Prostate gland (tissue), 2 donors: ENCODE results near the gene PXT1. TPM values are rescaled to one million over a fixed set of nuclear protein-coding genes. Genes with fewer than 3 reads are reported as not detected.
"Not testable (repeated sequence)": the region's sequence is repeated elsewhere in the genome, so short reads cannot be mapped to it uniquely, and the experiment has no call there.

ENCODE experiments used
- DNase-seq: peaks from one replicate; pipeline ENCODE4 v3.0.0-alpha.2; 2019; ENCODE audit warnings: low spot score
- H3K27ac ChIP-seq, 2 donors: fragments of 200-600 bp; sonication (generic); 2 replicates each; pipeline ENCODE4 v1.5.1; 2017 to 2019
- H3K27me3 ChIP-seq: fragments of 200-600 bp; sonication (generic); replicated peaks from 2 replicates; pipeline ENCODE4 v1.5.1; 2019; ENCODE audit not compliant: insufficient read depth
- H3K36me3 ChIP-seq, 2 donors: fragments of 200-600 bp; sonication (generic); 1 replicate in 1 of 2; 2 replicates in 1 of 2; pipeline versions ENCODE4 v1.5.1 to v1.8.1; 2017 to 2019
- H3K4me1 ChIP-seq: fragments of 200-600 bp; sonication (generic); replicated peaks from 2 replicates; pipeline ENCODE4 v1.5.1; 2019
- H3K4me3 ChIP-seq, 2 donors: fragments of 200-600 bp; sonication (generic); 2 replicates each; pipeline ENCODE4 v1.5.1; 2017 to 2019
- H3K9me3 ChIP-seq: fragments of 200-600 bp; sonication (generic); 2 replicates; pipeline ENCODE4 v1.5.1; 2017
- CTCF ChIP-seq, 4 experiments: fragments of 200-600 bp in 2 of 4; fragments of 450-650 bp in 2 of 4; sonication (generic) in 2 of 4; IDR thresholded peaks; 1 replicate in 3 of 4; 2 replicates in 1 of 4; pipeline ENCODE4 v1.5.1; 2016 to 2019; ENCODE audit warnings: antibody characterized with exemption in 4 of 4, mild to moderate bottlenecking in 2 of 4, moderate library complexity in 2 of 4
- POLR2A ChIP-seq: fragments of 450-650 bp; IDR thresholded peaks from one replicate; pipeline ENCODE4 v1.6.1; 2016; ENCODE audit warnings: antibody characterized with exemption, mild to moderate bottlenecking
- POLR2AphosphoS5 ChIP-seq: sonication (generic); formaldehyde crosslinking; IDR thresholded peaks from one replicate; pipeline ENCODE4 v1.6.1; 2017; ENCODE audit warnings: antibody characterized with exemption
- WGBS: methylation state at CpG from one replicate; pipeline ENCODE4 v1.1.5; 2018; 5-methylcytosine and 5-hydroxymethylcytosine counted together
- intact Hi-C: fragments of 100-400 bp; cut with DNase I; formaldehyde crosslinking; loops from one replicate; pipeline ENCODE4 v1.14.2; 2022
- total RNA-seq, 2 donors: library from RNA; depleted of rRNA; stranded (reverse); fragments of >200 nt; gene quantifications; one replicate each; pipeline ENCODE4 v1.1.0, GENCODE V29; 2016

PXT1 gene
- total RNA-seq, 2 donors from 2014 or later: 6.3 TPM; not detected in 1

- TF ChIP-seq POLR2A (no peak), POLR2AphosphoS5 (no peak), CTCF (IDR thresholded peaks at IDR 0.05) (no peak)
- no peaks in the 10 kb centered on the region for H3K4me1 ChIP-seq
Observed at GRCh38 chr6:36488221-36488620, 45.6 kb upstream of the PXT1 start.

GRCh38 chr6:36487698-36488097 lies 45.0 kb upstream of the PXT1 start:
- H3K9me3 ChIP-seq: no peaks in the 10 kb centered on the region
- H3K4me1 ChIP-seq: no peaks in the 10 kb centered on the region
- WGBS: 85% methylated on average over 1 of the region's 1 CpG
- TF ChIP-seq POLR2AphosphoS5: no peak
- TF ChIP-seq POLR2A: no peak
- no peak for TF ChIP-seq CTCF (IDR thresholded peaks at IDR 0.05)
- H3K36me3 ChIP-seq: no peaks in the 10 kb centered on the region
- H3K27me3 ChIP-seq: no peaks in the 10 kb centered on the region
- intact Hi-C loops: no loop called here
- no peak overlapping the region for H3K4me3 ChIP-seq
- no peak for DNase-seq
- H3K27ac ChIP-seq: no peak overlapping the region

More at GRCh38 chr6:36488221-36488620, 45.6 kb upstream of the PXT1 start:
- Histone ChIP-seq H3K27me3 (no peaks in the 10 kb centered on the region), H3K4me3 (no peak overlapping the region), H3K9me3 (no peaks in the 10 kb centered on the region), H3K27ac (no peak overlapping the region), H3K36me3 (no peaks in the 10 kb centered on the region)
- no peak for DNase-seq
- intact Hi-C loops: no loop called here

GRCh38 chr6:36484736-36485135 lies 42.1 kb upstream of the PXT1 start:
- no peaks in the 10 kb centered on the region for H3K27me3 ChIP-seq
- intact Hi-C loops: no loop called here
- no peak for DNase-seq
- 91% methylated on average over 5 of the region's 5 CpGs for WGBS
- no peak overlapping the region for H3K27ac ChIP-seq
- H3K9me3 ChIP-seq: no peaks in the 10 kb centered on the region
- TF ChIP-seq CTCF (IDR thresholded peaks at IDR 0.05) (no peak), POLR2AphosphoS5 (no peak), POLR2A (no peak)
- no peak overlapping the region for H3K4me3 ChIP-seq
- H3K36me3 ChIP-seq: no peaks in the 10 kb centered on the region
- no peaks in the 10 kb centered on the region for H3K4me1 ChIP-seq

- H3K36me3 ChIP-seq, H3K4me3 ChIP-seq, H3K27ac ChIP-seq, DNase-seq, H3K27me3 ChIP-seq, H3K4me1 ChIP-seq, intact Hi-C loops, H3K9me3 ChIP-seq: not testable (repeated sequence)
- 95% methylated on average over 5 of the region's 5 CpGs for WGBS
Observed at GRCh38 chr6:36483326-36483725, 40.7 kb upstream of the PXT1 start.

- no peaks in the 10 kb centered on the region for H3K9me3 ChIP-seq
- 73% methylated on average over 1 of the region's 1 CpG for WGBS
- H3K4me3 ChIP-seq: no peak overlapping the region
- TF ChIP-seq POLR2A (no peak), CTCF (IDR thresholded peaks at IDR 0.05) (no peak), POLR2AphosphoS5 (no peak)
- intact Hi-C loops: no loop called here
- no peaks in the 10 kb centered on the region for H3K36me3 ChIP-seq
- no peaks in the 10 kb centered on the region for H3K27me3 ChIP-seq
- no peak for DNase-seq
- H3K27ac ChIP-seq: no peak overlapping the region
- no peaks in the 10 kb centered on the region for H3K4me1 ChIP-seq
Observed at GRCh38 chr6:36479256-36479655, 36.6 kb upstream of the PXT1 start.
